Heart right ventricle (tissue), 16 donors: ENCODE results near the gene FRAS1. TPM values are rescaled to one million over a fixed set of nuclear protein-coding genes. Genes with fewer than 3 reads are reported as not detected.

ENCODE experiments used
- ATAC-seq, 8 donors: fragments of 200-7000 bp; cut with Tn5 transposase; one replicate each; pipeline ENCODE4 v1.9.1; 2020; ENCODE audit warnings: mild to moderate bottlenecking in 8 of 8, moderate library complexity in 8 of 8, moderate number of reproducible peaks in 1 of 8
- DNase-seq, 2 donors: peaks; one replicate each; pipeline ENCODE4 v3.0.0-alpha.2; 2020
- H3K27ac ChIP-seq, 10 donors: fragments of 200-600 bp; sonication (generic) in 2 of 10; one replicate each; pipeline versions ENCODE4 v1.5.0 to v1.8.0; 2020 to 2022; ENCODE audit warnings: mild to moderate bottlenecking in 3 of 10
- H3K27me3 ChIP-seq, 7 donors: fragments of 200-600 bp; one replicate each; pipeline ENCODE4 v1.8.0; 2021 to 2022; ENCODE audit warnings: mild to moderate bottlenecking in 2 of 7
- H3K36me3 ChIP-seq, 9 donors: fragments of 200-600 bp; sonication (generic) in 1 of 9; one replicate each; pipeline versions ENCODE4 v1.5.0 to v1.8.0; 2020 to 2022; ENCODE audit warnings: mild to moderate bottlenecking in 2 of 9
- H3K4me1 ChIP-seq, 9 donors: fragments of 200-600 bp; sonication (generic) in 1 of 9; one replicate each; pipeline versions ENCODE4 v1.5.0 to v1.8.0; 2020 to 2022; ENCODE audit warnings: mild to moderate bottlenecking in 4 of 9
- H3K4me3 ChIP-seq, 10 donors: fragments of 200-600 bp; sonication (generic) in 2 of 10; one replicate each; pipeline versions ENCODE4 v1.5.0 to v1.8.0; 2020 to 2022; ENCODE audit warnings: mild to moderate bottlenecking in 7 of 10, moderate library complexity in 2 of 10
- H3K9me3 ChIP-seq, 11 donors: fragments of 200-600 bp in 10 of 11; sonication (generic) in 2 of 11; one replicate each; pipeline versions ENCODE4 v1.5.0 to v1.8.0; 2013 to 2022; ENCODE audit warnings: mild to moderate bottlenecking in 2 of 11, control low read depth in 1 of 11, moderate library complexity in 1 of 11
- WGBS, 2 donors: extraction: QIAGEN DNeasy Blood & Tissue Kit; methylation state at CpG; one replicate each; pipeline ENCODE4 v1.1.7; 2013; ENCODE audit warnings: inconsistent platforms in 1 of 2; 5-methylcytosine and 5-hydroxymethylcytosine counted together
- intact Hi-C, 10 donors: fragments of 100-400 bp; cut with DNase I; formaldehyde crosslinking; loops; one replicate each; pipeline versions ENCODE4 v1.11.1 to v1.14.2; 2022
- polyA plus RNA-seq, 2 donors: library from polyadenylated mRNA; stranded (reverse); fragments of 200-250 nt; gene quantifications; one replicate each; pipeline ENCODE4 v1.2.3, GENCODE V29; 2013
- total RNA-seq, 10 donors: library from RNA; stranded (reverse); fragmentation: NEBNext Ultra II Directional in 3 of 10; extraction: Animal tissue kit (Norgen Biotek cat#: 25700) in 3 of 10; gene quantifications; one replicate each; pipeline versions ENCODE4 v1.2.1 to v1.2.4, GENCODE V29; 2021 to 2023
- TF ChIP-seq, protein P1 (sequence below), 9 donors: fragments of 200-600 bp; sonication (generic) in 2 of 9; IDR thresholded peaks; one replicate each; pipeline versions ENCODE4 v1.5.0 to v1.8.0; 2021 to 2022; ENCODE audit warnings: antibody characterized with exemption in 9 of 9, mild to moderate bottlenecking in 5 of 9, moderate library complexity in 1 of 9
- donor health status: Arrhythmogenic right ventricular cardiomyopathy.
- donor health status: ischemic (EF 13 %, LVEDD 7.1; RV severe dilation, severe dysfunction).
- donor health status: healthy with polysubstance abuse.
- donor health status: DM: no; HTN: yes; CAD: no.
- donor health status: DM: no; HTN: no; CAD: no.
- donor health status: ischemic (EF 25% LVEDD 6.9; RV normal size, moderate dysfunction).
- donor health status: ischemic (EF 25% LVEDD 5.7; RV mildly dilated, moderate dysfunction).
- donor health status: healthy.
- donor health status: DM: yes; HTN: yes; CAD: no.
- donor health status: Ischemic cardiomyopathy.
- donor health status: ischemic (EF 35%, LVEDD 5.7; RV mildly dilated, moderate dysfunction).
- donor health status: nonischemic (EF 11% LVEDD 7.7; RV severe dilation, severe dysfunction).
- donor health status: DM: yes; HTN: yes; CAD: no.
- donor health status: PGD.
- donor health status: ischemic (EF 29% LVEDD 5.4; RV normal size, mild dysfunction).
- donor health status: nonischemic (EF 23%, LVEDD 6.1; RV moderate dilation, normal function).

FRAS1 gene
- total and polyA plus RNA-seq, 12 donors, result 0.93 to 6.2 (median 3.1) TPM

DNA sequence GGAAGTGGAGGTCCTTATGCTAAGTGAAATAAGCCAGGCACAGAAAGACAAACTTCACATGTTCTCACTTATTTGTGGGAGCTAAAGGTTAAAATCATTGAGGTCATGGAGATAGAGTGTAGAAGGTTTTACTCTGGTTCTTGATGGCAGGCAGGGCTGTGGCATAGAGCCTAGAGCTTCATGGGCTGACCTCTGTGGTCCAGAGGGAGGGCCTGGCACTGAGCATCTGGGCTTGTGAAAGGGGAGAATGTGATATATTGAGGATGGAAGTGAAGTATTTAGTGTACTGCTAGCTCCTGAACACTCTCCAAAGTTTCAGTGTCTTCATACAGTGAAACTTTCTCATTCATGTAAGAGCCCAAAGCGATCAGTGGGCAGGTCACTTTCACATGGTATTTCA, 423.2 kb downstream of the FRAS1 start:
- H3K27me3 ChIP-seq, result no peaks in the 10 kb centered on the region
- WGBS, 2 donors, result 92 to 100% methylated on average over 1 of the region's 1 CpG
- DNase-seq, result no peak

GRCh38 chr4:78481180-78481579, 424.1 kb downstream of the FRAS1 start:
- Histone ChIP-seq H3K27ac (no peak overlapping the region), H3K4me3 (no peak overlapping the region), H3K36me3 (no peaks in the 10 kb centered on the region), H3K27me3 (no peaks in the 10 kb centered on the region), H3K4me1 (no peaks in the 10 kb centered on the region), H3K9me3 (no peaks in the 10 kb centered on the region)
- no peak for DNase-seq
- TF ChIP-seq, protein P1, sequence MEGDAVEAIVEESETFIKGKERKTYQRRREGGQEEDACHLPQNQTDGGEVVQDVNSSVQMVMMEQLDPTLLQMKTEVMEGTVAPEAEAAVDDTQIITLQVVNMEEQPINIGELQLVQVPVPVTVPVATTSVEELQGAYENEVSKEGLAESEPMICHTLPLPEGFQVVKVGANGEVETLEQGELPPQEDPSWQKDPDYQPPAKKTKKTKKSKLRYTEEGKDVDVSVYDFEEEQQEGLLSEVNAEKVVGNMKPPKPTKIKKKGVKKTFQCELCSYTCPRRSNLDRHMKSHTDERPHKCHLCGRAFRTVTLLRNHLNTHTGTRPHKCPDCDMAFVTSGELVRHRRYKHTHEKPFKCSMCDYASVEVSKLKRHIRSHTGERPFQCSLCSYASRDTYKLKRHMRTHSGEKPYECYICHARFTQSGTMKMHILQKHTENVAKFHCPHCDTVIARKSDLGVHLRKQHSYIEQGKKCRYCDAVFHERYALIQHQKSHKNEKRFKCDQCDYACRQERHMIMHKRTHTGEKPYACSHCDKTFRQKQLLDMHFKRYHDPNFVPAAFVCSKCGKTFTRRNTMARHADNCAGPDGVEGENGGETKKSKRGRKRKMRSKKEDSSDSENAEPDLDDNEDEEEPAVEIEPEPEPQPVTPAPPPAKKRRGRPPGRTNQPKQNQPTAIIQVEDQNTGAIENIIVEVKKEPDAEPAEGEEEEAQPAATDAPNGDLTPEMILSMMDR (IDR thresholded peaks at IDR 0.05), result no peak
- WGBS, 2 donors, result 88 to 96% methylated on average over 1 of the region's 1 CpG
- intact Hi-C loops, result no loop called here
- ATAC-seq, result no peak

More for the DNA sequence above, 423.2 kb downstream of the FRAS1 start:
- TF ChIP-seq, protein P1 (IDR thresholded peaks at IDR 0.05), result no peak
- no peaks in the 10 kb centered on the region for H3K36me3 ChIP-seq
- H3K4me1 ChIP-seq, result no peaks in the 10 kb centered on the region
- no peak for ATAC-seq
- no peak overlapping the region for H3K4me3 ChIP-seq
- intact Hi-C loops, result no loop called here
- no peaks in the 10 kb centered on the region for H3K9me3 ChIP-seq
- H3K27ac ChIP-seq, result no peak overlapping the region

DNA sequence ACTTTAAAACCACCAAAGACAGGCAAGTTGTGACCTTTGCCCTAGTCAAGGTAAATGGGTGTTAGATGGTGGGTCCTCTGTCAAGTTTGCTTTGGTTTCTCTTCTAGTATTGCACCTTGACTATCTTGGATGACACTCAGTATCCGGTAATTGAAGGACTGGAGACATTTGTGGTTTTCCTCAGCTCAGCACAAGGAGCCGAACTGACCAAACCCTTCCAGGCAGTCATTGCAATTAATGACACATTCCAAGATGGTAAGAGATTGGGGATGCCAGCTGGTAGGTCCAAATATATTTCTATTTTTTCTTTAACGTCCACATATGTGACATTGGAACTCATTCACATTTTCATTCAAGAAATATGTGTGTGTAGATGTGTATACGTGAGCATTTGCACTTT, 425.2 kb downstream of the FRAS1 start:
- Histone ChIP-seq H3K27ac (no peak overlapping the region), H3K36me3 (no peaks in the 10 kb centered on the region), H3K4me1 (no peaks in the 10 kb centered on the region), H3K9me3 (no peaks in the 10 kb centered on the region), H3K4me3 (no peak overlapping the region), H3K27me3 (no peaks in the 10 kb centered on the region)
- TF ChIP-seq, protein P1 (IDR thresholded peaks at IDR 0.05), result no peak
- no peak for ATAC-seq
- 87 to 94% methylated on average over 4 of the region's 4 CpGs for WGBS, 2 donors
- no peak for DNase-seq
- intact Hi-C loops, result no loop called here

- TF ChIP-seq, protein P1 (IDR thresholded peaks at IDR 0.05), result no peak
- Histone ChIP-seq H3K9me3 (no peaks in the 10 kb centered on the region), H3K36me3 (no peaks in the 10 kb centered on the region), H3K27ac (no peak overlapping the region), H3K4me3 (no peak overlapping the region), H3K27me3 (no peaks in the 10 kb centered on the region), H3K4me1 (no peaks in the 10 kb centered on the region)
- ATAC-seq, result no peak
- intact Hi-C loops, result no loop called here
- WGBS, 2 donors, result 81 to 85% methylated on average over 2 of the region's 2 CpGs
- no peak for DNase-seq
These were observed 426.7 kb downstream of the FRAS1 start for GRCh38 chr4:78483811-78484210.
